HK-2 (cell line): ENCODE data around the gene PLXDC2.
"Not testable (repeated sequence)": the region's sequence is repeated elsewhere in the genome, so short reads cannot be mapped to it uniquely, and the experiment has no call there.

Experiments
- DNase-seq: peaks from one replicate; pipeline ENCODE4 v3.0.0-alpha.2; 2018; ENCODE audit not compliant: unreplicated experiment

PLXDC2 gene

DNA sequence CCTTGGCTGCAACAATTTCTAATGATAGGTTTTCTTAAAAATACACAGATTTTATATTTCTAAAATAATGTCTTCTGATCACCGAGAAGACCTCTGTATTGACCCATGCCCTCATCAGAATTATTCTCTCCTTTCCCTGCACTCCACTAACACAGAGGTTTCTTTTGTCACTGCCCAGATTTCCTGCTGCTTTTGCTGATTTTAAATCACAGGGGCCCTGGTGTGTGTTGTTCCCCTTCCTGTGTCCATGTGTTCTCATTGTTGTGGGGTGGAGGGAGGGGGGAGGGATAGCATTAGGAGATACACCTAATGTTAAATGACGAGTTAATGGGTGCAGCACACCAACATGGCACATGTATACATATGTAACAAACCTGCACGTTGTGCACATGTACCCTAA, 375.2 kb downstream of the PLXDC2 start:
- not testable (repeated sequence) for DNase-seq

DNA sequence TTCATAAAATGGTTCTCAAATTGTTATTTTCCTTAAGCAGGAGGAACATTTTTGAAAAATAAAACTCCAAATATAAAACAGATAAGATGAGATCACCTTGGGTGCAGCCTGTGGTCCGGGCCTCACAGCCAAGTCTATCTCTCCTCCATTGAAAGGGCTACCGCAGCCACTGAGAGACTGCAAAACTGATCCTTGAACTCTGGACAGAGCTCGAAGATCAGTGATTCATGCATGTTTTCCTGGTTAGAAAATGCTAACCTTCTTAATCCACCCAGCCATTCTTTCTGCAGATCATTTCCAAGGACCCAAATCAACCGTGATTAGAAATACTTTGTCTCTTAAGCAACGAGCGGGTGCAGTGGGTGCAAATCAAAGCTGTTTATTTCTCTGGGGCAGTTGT, 378.8 kb downstream of the PLXDC2 start:
- no peak for DNase-seq

DNA sequence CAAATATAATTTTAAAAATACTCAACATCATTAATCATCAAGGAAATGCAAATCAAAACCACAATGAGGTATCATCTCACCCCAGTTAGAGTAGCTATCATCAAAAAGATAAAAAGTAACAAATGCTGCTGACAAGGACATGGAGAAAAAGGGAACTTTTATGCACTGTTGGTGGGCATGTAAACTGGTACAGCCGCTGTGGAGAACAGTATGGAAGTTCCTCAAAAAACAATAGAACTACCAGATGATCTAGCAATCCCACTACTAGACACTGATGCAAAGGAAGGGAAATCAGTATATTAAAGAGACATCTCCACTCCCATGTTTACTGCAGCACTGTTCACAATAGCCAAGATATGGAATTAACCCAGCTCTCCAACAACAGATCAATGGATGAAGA, 384.5 kb downstream of the PLXDC2 start:
- DNase-seq, result no peak

DNA sequence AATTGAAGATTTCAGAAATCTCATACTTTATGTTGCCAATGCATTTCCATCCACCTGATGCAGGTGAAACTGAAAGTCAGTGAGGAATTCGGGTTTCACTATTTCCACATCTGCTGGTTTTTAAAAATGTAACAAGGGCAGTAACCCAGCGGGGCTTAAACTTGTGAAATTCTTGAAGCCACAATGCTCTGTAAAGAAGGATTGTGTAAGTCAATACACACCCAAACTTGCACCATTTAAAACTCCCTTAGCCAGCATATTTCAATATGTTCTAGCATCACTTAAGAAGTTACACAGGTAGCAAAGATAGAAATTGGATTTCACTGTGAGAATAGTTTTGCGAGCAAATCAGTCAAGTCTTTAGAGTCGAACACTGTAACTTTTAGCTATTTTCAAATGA, 386.1 kb downstream of the PLXDC2 start:
- DNase-seq, result no peak

DNA sequence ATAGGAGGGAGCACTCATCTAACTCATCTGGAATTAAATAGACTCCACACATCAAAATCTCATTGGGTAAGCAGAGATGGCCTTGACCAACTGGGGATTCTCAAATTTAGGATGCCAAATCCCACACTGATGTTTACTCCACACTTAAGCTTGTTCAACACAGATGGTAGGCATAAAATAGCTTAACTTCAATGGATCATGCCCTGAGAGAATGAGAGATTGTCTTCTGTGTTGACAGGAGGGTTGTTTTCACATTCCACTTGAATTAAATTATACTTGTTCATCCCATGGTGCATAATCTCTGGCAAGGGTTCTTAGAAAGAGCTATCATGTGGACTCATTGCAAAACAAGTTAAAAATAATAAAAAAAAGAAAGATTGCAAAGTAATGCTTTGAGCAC, 391.4 kb downstream of the PLXDC2 start:
- DNase-seq, result no peak

DNA sequence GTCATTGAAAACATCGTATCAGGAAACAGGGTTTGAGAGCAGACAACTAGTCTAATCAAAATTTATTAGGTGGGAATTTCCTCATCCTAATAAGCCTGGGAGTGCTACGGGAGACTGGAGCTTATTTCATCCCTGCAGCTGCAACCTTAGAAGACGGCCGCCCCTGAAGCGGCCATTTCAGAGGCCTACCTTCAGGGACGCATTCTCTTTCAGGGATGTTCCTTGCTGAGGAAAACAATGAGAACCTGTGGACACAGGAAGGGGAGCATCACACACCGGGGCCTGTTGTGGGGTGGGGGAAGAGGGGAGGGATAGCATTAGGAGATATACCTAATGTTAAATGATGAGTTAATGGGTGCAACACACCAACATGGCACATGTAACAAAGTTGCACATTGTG, 392.9 kb downstream of the PLXDC2 start:
- DNase-seq, result not testable (repeated sequence)

DNA sequence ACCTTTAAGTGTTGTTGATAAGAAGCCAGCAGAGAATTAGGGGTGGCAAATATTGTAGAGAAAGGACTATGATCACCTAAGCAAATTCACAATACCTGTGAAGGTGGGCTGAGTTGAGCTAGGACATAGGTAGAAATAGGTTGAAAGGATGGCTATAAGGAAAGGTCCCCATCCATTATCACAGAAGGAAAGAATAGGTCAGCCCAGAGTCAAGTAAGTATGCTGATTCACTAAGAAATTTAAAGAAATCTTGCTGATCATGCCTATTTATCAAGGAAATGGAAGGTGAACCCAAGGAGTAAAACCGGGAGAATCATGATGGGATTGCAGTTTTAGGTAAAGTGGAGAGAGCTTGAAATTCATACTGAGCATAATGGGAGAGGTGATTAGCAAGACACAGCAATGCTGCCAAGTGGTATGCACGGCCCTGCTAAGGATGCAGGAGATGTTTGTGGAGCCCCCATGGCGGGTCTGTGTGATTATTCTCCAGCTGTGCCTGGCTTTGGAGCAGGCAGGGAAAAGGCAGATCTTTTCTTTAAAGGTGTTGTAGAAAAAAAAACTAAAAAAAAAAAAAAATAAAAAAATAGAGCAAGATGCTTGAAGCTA, 399.4 kb downstream of the PLXDC2 start:
- no peak for DNase-seq

DNA sequence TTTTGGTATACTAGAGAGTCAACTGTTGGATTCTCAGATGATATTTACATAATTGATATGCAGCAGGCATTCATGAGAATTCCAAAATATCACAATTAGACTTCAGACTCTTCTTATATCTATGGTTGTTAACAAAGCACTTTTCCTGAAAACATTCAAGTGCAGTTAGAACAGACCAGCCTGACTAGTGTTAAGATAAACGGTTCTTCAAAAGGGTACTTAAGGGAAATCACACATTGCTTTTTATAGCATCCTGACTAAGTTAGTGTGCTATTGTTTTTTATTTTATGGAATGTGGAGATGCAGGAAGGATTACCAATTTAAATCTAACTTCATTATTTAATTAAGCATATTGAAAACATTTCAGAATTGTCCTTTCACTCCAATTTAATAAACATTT, 405.1 kb downstream of the PLXDC2 start:
- DNase-seq, result no peak

DNA sequence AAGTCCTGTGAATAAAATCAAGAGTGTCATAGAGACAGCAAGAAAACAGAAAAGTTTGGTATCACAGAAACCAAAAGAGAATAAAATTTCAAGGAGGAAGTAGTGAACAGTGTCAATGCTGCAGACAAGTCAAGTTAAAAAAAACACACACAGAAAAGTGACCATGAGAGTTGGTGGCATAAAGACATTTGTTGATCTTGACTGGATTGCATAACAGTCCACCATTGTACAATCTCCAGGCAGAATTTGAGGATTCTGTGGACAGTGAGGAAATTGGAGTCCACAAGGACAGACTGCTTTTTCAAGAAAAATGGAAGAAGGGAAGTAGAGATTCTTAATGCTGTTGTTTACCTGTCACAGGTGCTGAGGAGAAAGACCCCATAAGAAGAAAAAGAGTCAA, 412.5 kb downstream of the PLXDC2 start:
- DNase-seq, result no peak

DNA sequence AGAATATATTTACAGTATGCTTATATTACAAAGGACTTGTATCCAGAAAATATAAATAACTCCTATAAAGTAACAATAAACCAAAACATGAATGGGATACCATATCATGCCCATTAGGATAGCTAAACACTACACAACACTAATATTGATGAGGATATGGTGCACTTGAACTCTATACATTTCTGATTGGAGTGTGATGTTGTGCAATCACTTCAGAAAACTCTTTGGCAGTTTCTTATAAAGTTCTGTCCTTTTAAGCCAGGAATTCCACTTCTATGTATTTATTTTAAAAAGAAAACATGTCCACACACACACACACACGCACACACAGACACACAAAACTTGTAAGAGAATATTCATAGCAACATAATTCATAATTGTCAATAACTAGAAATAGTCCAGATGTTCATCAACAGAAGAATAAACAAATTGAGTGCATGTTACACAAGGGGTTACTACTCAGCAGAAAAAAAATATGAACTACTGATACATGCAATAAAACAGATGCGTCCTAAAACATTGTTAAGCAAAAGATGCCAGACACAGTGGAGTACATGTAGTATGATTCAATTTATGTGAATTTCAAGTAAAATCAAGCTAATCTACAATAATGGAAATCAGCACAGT, 416.0 kb downstream of the PLXDC2 start:
- no peak for DNase-seq

DNA sequence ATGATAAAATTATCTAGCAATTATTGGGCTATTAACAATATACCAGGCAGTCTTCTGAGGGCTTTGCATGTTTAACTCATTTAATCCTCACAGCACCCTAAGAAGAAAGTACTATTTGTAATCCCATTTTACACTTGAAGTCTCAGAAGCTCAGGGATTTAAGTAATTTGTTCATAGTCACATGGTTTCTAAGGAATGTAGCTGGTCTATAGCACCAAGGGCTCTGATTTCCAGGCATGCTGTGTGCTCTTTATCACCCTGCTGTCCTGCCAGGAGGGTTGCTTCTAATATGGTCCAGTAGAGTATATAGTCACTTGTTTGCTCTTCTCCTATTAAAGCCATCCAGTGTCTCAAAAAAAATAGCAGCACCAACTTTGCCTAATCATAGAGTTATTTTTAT, 417.2 kb downstream of the PLXDC2 start:
- DNase-seq, result no peak

DNA sequence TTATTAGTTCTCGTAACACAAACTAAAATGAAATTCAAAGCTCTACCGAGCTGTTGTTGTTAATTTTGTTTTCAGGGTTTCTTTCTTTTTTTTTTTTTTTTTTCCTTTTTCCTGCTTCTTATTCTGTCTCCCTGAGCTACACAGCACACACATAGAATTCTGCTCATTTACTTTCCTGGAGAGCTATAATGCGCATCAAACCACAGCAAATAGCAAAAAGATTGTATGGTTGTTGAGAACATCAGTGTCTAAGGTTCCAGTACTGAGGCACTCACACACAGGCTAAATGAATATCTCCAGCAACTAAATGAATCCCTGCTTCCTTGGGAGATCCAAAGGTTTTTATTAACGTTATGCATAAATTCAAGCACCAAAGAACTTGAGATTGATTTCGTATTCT, 418.3 kb downstream of the PLXDC2 start:
- no peak for DNase-seq

DNA sequence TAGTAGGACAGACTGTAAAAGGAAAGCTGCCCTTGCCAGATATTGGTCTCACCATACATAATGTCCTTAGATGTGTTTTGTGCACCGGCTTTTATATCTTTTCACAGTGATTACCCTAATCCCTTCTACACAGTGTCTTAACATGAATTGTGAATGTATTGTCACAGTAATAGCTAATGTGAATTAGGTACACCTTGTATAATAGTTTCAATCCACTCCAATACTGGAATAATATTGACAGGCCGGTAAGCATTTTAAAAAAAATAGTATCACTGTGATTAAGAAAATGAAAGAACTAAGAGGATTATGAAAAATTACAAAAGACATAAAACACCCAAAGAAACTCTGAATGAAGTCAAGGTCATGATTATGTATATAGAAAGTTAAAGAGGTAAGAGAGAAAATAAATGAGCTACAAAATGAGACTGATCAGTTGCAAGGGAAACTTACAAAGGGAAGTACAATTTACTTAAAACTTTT, 420.9 kb downstream of the PLXDC2 start:
- DNase-seq, result no peak

DNA sequence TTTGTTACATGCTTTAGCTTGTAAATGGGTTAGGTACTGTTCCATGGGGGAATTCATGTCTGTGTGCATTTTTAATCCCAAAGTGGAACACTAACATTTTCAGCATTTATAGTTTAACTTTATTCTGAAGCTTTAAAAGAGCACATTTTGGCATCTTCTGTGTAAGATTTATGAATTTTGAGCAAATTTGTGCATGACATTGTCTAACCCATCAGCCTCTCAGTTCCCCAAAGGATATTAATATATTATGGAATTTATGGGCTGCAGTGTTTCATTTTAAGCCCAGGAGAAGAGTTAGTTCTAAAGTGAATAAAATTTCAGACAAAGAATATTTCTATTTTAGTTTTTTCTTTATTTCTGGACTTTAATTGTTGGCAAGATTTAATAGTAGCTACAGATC, 421.4 kb downstream of the PLXDC2 start:
- DNase-seq, result no peak

DNA sequence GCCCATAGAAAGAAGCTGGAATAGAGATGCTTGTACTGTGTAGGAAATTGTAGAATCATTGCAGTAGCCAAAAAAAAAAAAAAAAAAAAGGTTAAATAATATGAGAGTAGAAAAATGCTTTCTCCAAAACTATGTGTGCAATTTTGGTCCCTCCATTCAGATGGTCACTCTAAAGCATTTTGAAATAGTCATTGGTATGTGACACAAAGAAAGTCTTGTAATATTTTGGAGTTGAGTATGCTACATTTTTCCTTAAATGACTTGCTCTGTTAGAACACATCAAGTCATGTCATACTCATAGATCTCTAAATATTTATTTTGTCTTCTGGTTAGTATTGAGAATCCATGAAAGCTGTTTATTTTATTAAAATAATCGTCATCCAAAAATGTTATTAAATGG, 424.4 kb downstream of the PLXDC2 start:
- DNase-seq, result no peak

DNA sequence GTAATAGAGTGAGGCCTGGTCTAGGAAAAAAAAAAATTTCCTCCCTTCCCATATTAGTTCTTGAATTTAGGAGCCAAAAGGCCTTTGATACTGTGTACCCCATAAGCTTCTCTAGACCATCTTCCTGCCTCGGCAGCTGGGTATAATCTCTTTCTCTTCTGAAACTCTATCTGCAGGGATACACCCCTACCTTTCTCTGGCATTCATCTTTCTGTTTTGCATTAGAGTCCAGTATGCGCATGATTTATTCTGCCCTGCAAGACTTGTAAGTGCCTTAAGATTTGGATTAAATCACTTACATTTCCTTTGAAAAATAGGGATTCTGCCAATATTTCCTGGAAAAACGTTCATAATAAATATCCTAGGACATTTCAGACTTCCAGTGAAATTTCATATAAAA, 431.2 kb downstream of the PLXDC2 start:
- DNase-seq, result no peak

DNA sequence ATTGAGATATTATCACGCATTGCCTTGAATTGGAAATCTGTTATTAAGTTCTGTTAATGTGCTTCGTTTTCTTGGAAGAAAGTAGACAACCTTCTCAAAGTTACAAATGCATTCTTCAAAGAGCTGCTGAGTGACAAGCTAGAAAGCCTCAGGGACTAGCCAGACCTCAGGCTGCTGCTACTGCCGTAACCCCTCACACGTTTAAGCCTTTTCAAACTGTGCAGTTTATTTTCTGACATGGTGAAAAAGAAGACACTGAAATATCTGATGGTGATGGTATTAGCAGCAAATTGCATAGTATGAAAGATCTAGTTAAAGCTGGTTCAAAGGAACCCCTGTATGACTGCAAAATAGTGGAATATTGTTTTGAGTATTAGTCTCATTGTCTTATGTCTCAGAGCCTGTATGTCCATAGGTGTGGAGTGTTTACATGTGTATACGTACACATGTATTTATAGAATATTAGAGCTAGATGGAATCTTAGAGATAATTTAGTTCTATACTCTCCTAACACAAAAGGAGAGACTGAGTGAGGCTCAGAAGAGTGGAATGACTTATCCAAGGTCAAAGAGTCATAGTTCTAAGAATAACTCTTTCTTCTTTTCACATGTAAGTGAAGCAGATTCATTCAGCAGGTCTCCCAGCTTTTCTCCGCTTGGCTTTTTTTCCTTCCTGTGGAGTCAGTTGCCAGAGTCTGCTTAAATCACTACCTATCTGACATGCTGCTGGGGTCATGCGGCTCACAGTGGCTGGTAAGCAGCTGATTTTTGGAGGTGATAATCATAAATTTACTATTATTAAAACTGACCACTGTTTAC, 431.9 kb downstream of the PLXDC2 start:
- DNase-seq, result no peak

DNA sequence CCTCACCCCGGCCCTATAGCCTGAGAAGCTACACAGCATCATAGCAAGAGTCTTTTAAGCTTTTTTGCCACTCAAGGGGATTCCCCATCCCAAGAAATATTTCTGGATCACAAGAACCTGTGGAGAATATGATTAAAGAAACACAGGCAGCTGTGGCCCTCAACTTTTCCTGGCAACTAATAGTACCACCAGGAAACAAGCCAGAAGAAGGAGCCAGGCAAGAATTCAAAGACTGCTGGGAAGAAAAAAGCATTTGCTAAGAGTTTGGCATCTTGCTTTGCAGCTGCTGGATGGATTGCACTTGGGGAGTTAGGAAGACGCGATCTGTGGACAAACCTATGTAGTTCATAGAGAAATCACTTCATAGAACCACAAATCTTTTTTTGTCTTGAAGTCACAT, 437.8 kb downstream of the PLXDC2 start:
- DNase-seq, result no peak

DNA sequence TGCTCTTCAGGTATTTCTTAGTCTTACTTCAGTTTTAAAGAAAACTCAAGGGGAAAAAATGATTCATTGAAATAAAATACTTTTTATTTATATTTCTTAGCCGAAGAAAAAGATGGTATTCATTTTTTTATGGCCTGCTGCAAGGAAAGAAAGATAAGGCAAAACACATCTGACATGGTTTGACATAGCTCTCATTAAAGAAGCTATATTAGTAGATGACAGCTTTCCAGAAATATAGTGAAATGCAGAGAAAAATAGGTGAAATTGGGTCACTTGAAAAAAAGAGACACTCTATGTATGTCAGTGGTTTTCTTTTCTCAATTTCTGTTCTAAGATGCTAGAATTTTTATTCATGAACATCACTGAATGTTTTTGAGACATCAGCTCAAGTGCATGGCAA, 438.3 kb downstream of the PLXDC2 start:
- no peak for DNase-seq

DNA sequence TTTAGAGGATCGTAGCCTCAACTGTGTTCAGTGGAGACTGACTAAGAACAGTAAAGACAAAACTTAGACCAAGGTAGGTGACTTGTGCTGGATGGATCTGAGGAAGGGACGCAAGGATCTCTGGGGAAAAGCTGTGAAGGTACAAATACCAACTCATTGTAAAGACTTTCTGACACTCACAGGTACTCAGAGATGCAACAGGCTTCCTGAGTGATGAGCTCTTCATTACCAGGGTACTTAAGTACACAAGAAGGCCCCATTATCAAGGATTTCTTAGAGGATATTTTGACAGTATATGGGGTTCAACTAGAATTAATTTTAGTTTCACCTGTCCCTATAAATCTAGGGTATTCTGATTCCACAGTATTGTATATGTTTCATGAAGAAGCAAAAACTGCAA, 440.7 kb downstream of the PLXDC2 start:
- no peak for DNase-seq

DNA sequence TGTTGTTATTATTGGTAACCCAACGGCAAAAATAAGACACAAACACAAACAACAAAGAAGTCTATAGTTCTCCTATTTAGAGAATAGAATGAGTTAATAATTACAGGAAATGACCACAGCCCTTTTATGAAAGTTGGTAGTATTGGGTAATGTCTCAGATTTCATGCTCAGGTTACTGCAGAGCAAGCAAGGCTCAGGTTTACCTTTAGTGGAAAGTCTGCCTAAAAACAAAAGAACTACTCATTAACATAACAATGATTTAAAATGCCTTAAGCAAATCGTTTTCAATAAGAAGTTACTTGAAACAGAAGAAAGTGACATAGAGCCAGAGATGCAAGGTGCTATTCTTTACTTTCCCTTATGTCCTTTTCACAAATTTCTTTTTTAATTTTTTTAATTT, 441.2 kb downstream of the PLXDC2 start:
- no peak for DNase-seq

DNA sequence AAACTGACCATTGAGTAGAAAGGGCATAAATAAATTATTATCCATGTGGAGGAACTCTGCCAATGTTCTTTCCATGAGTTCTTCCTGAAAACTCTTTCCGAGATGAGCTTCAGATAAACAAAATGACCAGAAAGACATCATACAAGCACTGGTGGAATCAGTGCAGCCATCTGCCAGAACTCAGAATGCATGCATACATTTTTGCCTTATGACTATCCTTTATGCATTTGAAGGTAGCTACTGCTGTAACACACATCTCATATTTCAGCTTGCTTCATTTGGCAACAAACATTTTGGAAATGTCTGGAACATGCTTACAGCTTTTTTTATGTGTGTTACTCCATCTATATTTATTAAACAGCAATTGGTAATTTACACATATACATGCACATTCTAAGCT, 448.9 kb downstream of the PLXDC2 start:
- no peak for DNase-seq

DNA sequence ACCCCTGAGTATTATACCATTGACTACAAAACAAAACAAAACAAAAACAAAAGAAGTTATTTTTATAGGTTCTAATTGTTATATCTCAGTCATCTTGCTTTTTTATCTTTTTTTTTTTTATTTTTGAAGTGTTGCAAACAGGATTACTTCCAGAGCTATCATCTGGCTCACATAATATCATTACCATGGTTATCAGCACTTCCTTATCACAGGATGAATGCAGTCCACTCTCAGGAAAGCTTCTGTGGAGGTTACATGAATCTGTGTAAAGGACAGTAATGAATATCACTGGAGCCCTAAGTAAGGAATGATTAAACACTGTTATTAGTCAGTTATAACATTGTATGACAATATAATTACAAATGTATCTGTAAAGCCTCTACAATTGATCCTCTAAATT, 451.5 kb downstream of the PLXDC2 start:
- no peak for DNase-seq
